ENCODE data around the gene ASB2.

ASB2 gene, protein sequence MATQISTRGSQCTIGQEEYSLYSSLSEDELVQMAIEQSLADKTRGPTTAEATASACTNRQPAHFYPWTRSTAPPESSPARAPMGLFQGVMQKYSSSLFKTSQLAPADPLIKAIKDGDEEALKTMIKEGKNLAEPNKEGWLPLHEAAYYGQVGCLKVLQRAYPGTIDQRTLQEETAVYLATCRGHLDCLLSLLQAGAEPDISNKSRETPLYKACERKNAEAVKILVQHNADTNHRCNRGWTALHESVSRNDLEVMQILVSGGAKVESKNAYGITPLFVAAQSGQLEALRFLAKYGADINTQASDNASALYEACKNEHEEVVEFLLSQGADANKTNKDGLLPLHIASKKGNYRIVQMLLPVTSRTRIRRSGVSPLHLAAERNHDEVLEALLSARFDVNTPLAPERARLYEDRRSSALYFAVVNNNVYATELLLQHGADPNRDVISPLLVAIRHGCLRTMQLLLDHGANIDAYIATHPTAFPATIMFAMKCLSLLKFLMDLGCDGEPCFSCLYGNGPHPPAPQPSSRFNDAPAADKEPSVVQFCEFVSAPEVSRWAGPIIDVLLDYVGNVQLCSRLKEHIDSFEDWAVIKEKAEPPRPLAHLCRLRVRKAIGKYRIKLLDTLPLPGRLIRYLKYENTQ

DNA sequence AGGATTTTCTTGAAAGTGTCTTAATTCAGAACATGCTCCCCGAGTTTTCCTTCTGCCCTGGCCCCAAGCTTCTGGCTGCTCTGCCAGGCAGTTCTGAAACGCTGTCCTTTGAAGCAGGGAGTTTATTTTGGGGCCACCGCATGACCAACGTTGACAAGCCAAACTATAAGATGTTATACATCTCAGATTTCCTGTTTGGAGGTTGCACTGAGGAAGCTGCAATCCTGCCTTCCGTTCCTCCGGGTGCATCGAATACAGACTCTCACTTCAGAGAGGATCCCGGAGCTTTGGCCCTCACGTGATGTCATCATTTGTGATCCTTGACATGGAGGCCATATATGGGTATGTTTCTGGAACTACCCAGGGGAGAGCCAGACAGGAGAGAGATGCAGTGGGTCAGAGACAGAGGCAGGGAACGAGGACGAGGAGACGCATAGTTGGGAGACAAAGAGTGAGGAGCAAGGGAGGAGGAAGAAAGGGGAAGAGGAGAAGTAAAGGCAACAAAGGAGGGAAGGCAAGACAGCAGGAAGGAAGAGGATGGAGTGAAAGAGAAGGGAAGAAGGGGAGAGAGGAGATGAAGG is at the start of gene ASB2:
ASB2 (minus strand) TSS at position 94 of the 581 bp plus-strand sequence. CDS start 12,031 bp downstream, outside the sequence.
- DNase-seq, result no peak

DNA sequence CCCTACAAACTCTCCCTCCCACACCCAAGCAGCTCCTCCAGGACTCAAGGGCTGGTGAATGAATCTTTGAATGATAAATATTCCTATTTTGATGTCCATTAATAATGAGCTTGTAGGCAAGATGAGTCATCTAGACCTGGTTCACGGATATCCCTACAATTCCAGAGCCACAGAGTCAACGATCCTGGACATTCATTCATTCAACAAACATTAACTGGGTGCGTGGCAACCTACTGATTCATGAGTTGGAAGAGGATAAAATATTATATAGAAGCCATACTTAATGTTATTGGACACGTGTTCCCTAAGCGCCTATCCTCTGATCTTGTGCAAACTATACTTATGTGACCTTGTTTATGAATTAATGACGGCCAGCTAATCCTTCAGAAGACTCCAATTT is 49.4 kb upstream of the ASB2 start:
- no peak for DNase-seq

GRCh38 chr14:94024549-94024948 is 48.2 kb upstream of the ASB2 start:
- DNase-seq, result no peak

DNA sequence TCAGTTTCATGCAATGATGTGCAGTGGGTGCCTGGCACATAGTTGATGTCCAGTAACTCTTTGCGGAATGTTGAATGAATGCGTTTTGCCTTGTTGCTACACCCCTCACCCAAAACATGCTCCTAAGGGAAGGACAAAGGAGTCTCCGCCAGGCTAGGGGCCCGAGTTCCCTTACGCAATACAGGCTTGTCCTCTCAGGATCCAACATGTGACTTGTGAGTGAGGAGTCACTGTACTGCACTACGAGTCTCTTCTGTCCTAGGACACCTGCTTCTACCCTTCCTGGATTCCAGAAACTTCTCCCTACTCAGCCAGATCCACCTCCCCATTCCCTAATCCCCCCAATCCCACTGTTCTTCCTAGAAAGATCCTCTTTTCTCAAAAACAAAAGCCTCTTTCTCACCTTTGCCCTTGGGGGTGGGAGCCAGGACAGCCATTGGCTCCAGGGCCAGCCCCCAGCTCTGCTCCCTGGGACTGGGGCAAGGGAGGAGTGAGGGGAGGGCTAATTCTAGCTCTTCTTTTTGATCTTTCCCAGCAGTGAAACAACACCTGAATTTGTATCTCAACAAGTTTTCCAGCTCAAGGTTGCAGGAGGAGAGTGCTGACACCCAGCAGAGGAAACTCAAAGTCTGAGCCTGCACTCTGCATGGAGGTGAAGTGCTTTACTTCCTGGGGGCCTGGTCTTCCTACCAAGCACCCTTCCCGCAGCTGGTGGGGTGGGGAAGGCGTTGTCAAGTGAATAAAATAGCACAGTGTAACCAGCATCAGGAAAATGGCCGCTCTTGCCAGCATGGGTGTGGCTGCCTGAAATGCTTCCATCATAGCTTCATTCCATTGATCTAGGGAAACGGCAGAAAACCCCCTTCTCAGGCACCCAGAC is 46.4 kb upstream of the ASB2 start:
- DNase-seq, result no peak

GRCh38 chr14:94021416-94022157 is 45.2 kb upstream of the ASB2 start:
- no peak for DNase-seq

- DNase-seq, result no peak
These were observed 44.6 kb upstream of the ASB2 start for GRCh38 chr14:94021001-94021400.

- no peak for DNase-seq
These were observed 43.9 kb upstream of the ASB2 start for GRCh38 chr14:94020267-94020666.

- DNase-seq, result no peak
These were observed 43.0 kb upstream of the ASB2 start for GRCh38 chr14:94019329-94019728.

DNA sequence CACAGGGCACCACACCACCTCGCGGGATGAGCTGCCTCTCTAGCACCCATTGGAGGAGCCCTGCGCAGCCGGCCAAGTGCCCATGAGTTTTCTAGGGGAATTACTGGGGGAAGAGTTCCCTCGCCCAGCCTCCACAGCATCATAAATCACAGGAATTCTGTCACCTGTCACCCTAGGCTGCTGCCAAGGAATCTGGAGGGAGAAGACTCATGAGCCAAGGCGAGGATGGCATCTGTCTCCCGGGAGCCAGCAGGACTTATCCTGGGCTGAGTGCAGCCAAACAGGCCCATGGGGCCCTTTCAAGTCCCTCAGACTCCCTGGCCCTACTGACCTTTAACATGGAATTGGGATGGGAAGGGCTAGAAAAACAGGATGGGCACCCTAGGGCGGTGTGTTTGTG is 41.9 kb upstream of the ASB2 start:
- DNase-seq, result no peak

DNA sequence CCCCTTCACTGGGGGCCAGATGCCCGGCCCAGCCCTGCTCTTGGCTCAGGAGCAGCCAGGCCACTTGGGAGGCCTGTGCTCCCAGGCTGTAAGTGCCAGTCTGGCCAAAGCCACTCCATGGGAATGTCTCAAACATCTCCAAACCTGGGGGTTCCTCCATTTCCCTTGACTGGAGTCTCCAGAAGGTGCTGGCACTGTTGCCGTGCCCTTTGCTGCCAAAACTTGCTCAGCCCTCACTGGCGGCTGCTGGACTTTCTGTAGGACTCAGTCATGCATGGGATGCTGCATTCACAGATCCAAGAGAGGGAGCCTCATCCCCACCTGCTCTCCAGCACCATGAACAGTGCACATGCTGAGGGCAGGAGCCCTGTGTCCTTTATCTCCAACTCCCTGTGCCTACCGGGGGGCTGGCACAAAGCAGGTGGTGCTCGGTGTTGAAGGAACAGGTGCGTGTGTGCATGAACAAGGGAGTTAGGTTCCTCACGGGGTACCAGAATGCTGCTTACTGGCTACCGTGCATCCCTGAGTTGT is 40.1 kb upstream of the ASB2 start:
- DNase-seq, result no peak

DNA sequence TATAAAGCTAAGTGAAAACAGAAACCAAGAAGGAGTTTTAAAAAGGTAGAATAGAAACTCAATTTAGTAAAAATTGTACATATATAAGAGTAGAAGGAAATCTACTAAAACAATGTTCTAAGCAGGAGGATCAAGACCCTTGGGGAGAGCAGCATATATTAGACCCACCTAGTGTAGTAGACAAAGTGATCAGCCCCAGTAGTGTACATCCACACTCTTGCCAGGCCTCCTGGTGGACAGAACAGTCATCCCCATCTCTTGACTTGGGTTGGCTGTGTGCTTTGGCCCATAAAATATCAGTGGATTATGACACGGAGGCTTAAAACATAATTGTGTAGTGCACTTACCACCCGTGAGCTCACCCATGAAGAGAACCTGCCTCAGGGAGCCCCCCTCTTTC is 38.9 kb upstream of the ASB2 start:
- DNase-seq, result no peak

DNA sequence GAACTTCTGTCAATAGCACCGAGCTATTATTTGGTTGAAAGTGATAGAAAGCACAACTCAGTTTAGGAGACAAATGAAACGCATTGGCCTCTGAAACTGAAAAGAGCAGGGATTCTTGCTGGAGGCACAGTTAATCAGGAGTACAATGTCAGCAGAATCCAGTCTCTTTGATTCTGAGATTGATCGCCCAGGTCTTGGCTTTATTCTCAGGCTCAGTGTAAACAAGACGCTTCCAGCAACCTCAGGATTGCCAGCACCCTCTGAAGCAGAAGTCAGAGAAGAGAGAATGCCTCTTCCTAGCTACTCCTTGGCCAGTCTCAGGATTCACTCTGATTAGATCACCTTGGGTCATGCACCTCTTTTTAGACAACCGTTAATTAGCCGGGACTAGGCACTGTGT is 38.0 kb upstream of the ASB2 start:
- DNase-seq, result no peak

- no peak for DNase-seq
These were observed 35.4 kb upstream of the ASB2 start for GRCh38 chr14:94011795-94012194.

DNA sequence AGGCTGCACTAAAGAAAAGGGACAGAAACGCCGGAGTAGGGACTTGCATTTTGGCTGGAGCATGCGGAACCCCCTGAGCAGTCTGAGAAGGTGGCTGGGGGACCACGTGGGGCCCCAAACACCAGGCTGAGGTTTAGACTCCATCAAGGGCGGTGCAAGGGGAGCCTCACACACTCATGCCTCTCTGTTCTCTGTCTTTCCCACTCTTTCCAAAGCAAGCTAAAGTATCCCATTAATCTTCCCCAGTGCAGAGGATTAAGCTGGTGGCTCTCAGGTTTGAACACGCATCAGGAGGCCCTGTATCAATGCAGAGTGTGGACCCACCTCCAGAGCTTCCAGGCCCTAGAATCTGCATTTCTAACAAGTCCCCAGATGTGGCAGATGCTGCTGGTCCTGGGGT is 34.3 kb upstream of the ASB2 start:
- DNase-seq, result no peak

- no peak for DNase-seq
These were observed 33.4 kb upstream of the ASB2 start for GRCh38 chr14:94009767-94010166.

GRCh38 chr14:94008234-94008633 is 31.9 kb upstream of the ASB2 start:
- no peak for DNase-seq

DNA sequence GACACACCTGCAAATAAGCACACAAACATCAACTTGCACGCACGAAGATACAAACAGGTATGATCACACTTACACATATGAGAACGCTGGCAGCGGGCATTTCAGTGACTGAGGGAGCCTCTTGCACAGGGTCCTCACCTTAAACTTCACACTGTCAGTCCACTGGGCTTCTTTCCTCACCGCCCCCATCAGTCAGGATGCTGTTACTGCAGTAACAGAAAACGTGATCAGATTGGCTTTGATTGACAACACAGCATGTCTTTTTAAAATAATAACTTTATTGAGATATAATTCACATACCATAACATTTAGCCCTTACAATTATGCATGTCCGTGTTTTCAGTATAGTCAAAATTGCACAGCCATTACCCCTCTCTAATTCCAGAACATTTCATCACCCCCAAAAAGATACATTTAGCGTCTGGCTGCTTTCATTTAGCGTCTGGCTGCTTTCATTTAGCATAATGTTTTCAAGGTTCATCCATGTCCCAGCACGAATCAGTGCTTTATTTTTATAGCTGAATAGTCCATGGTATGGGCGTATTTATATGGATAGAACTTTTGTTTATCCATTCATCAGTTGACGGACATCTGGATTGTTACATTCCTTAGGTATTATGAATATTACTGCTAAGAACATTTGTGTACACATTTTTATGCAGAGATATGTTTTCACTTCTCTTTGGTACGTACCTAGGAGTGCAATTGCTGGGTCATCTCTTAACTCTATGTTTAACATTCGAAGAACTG is 29.1 kb upstream of the ASB2 start:
- no peak for DNase-seq

GRCh38 chr14:94004015-94004414 is 27.6 kb upstream of the ASB2 start:
- DNase-seq, result no peak

- no peak for DNase-seq
These were observed 27.0 kb upstream of the ASB2 start for GRCh38 chr14:94003397-94003796.

DNA sequence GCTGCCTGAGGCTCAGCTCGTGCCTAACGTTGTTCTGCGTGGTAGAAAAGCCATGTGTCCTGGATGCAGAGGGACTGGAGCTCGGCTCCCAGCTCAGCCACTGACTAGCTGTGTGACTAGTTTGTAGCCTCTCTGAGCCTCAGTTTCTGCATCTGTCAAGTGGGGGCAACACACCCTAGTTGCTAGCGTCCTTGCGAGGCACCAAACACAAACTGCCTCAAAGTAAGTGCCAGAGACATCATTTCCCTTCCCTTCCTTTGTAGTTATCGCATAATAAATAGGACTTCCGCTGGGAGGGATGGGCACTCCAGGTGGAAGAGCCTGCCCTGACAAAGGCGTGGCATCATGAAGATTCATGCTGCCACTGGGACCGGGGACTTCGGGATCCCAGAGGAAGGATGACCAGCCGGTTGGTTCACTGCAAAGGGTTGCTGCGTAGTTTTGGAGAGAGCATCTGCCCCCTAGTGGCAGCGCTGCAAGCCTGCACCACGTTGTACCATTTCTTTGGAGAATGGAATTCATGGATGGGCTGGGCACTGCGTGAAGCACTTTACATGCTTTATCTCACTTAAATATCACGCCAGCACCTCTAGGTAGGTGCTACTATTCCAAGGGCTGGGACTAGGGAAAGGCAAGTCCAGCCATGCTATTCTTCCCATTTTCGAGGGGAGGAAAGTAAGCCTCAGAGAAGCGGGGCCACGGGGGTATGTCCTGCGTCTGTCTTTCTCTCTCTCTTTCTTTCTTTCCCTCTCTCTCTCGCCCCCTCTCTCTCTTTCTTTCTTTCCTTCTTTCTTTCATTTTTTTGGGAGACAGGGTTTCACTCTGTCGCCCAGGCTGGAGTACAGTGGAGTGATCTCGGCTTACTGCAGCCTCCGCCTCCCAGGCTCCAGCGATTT is 25.4 kb upstream of the ASB2 start:
- DNase-seq, result no peak

Measured in GF-D8 (cell line).